GM12872 (cell line): Measurements from ENCODE around the gene TMEM171.

Experiments
- TF ChIP-seq, protein P1 (sequence below): IDR thresholded peaks from 3 replicates; pipeline ENCODE4 v1.5.1; 2011; ENCODE audit warnings: low read depth, mild to moderate bottlenecking, low read length, moderate library complexity; ENCODE audit not compliant: insufficient read depth

The TMEM171 gene

DNA sequence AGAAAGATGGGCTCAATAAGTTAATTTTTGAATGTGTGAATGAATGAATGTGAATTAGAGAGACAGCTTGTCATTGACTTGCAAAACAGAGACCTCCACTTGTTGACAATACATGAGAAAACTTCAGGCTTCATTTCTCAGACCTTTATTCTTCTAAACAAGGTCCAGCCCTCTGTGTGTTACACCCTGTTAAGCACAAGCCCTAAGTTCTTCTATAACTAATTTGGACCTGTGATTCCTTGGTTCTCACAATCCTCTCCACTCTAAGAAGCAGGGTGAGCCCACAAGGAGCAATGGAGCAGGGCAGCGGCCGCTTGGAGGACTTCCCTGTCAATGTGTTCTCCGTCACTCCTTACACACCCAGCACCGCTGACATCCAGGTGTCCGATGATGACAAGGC lies 52.6 kb downstream of the TMEM171 start, which contains the start of gene TMEM174:
Gene TMEM174, plus strand, starts transcription at position 243 of the 400 bp plus-strand sequence. Its CDS starts 51 bp downstream, at position 294.
- TF ChIP-seq, protein P1, sequence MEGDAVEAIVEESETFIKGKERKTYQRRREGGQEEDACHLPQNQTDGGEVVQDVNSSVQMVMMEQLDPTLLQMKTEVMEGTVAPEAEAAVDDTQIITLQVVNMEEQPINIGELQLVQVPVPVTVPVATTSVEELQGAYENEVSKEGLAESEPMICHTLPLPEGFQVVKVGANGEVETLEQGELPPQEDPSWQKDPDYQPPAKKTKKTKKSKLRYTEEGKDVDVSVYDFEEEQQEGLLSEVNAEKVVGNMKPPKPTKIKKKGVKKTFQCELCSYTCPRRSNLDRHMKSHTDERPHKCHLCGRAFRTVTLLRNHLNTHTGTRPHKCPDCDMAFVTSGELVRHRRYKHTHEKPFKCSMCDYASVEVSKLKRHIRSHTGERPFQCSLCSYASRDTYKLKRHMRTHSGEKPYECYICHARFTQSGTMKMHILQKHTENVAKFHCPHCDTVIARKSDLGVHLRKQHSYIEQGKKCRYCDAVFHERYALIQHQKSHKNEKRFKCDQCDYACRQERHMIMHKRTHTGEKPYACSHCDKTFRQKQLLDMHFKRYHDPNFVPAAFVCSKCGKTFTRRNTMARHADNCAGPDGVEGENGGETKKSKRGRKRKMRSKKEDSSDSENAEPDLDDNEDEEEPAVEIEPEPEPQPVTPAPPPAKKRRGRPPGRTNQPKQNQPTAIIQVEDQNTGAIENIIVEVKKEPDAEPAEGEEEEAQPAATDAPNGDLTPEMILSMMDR: no peak

DNA sequence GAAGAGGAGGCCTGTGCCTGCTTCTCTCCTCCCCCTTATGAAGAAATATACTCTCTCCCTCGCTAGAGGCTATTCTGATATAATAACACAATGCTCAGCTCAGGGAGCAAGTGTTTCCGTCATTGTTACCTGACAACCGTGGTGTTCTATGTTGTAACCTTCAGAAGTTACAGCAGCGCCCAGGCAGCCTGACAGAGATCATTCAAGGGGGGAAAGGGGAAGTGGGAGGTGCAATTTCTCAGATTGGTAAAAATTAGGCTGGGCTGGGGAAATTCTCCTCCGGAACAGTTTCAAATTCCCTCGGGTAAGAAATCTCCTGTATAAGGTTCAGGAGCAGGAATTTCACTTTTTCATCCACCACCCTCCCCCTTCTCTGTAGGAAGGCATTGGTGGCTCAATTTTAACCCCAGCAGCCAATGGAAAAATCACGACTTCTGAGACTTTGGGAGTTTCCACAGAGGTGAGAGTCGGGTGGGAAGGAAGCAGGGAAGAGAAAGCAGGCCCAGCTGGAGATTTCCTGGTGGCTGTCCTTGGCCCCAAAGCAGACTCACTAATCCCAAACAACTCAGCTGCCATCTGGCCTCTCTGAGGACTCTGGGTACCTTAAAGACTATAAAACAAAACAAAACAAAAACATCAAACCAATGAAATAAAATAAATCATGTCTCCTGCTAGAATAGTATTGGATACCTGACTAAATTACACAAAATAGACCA lies 53.9 kb downstream of the TMEM171 start:
- TF ChIP-seq, protein P1: no peak

DNA sequence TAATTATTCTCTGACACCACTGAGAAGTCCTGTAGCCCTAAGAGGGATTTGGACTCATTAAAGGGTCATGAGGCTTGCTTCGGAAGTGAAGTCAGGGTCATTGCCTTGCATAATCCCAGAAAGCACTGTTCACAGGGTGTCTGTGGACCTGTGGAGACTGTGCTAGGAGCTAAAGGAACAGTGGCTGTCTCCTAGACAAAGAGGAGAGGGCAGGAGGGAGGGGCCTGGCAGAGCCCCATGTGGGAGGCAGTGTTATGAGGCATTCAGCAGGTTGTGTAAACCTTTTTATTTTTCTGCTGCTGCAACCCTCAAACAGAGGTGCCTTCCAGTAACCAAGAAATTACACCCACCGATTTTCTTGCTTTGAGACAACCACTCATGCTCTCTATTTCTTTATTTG lies 55.9 kb downstream of the TMEM171 start:
- TF ChIP-seq, protein P1: no peak

DNA sequence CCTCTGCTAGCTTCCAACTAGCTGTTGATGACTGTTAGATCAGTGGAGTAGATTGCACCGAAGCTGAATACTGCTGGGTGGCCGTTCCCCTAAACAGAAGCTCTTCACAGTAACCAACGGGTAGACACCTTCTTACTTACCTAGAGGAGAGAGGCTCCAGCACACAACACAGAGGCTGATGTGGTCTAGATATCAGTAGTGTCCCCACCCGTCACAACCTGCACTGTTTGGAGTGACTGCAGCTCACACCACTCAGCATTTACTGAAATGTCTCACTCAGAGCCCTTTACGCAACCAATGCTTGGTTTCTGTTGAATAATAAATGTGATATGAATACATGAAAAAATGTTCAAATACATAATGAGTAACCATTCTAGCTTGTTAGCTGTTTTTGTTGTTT lies 57.9 kb downstream of the TMEM171 start:
- TF ChIP-seq, protein P1: no peak

DNA sequence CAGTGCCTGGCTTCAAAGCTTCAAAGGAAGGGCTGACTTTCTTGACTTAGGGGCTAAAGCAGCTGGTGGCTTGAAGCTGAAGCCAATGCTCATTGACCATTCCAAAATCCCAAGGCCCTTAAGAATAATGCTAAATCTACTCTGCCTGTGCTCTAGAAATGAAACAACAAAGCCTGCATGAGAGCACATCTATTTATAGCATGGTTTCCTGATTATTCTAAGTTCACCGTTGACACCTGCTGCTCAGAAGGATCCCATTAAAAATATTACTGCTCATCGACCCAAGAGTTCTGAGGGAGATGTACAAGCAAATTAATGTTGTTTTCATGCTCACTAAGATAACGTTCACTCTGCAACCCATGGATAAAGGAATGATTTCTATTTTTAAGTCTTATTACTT lies 59.4 kb downstream of the TMEM171 start:
- TF ChIP-seq, protein P1: no peak

DNA sequence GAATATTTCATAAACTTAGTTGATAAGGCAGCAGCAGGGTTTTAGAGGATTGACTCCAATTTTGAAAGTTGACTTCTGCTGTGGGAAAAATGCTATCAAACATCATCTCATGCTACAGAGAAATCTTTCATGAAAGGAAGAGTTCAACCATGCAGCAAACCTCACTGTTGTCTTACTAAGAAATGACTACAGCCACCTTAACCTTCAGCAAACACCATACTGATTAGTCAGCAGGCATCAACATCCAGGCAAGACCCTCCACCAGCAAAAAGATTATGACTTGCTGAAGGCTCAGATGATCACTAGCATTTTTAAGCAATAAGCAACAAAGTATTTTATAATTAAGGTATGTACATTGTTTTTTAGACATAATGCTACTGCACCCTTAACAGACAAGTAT lies 60.2 kb downstream of the TMEM171 start:
- TF ChIP-seq, protein P1: no peak
